ENCODE results near the gene DKC1.

The DKC1 gene

GRCh38 chrX:154805696-154806091 lies 43.0 kb downstream of the DKC1 start:
- Histone ChIP-seq H3K79me2 (ENCODE audit: control insufficient read depth, insufficient read depth, low read length, poor library complexity) (peaks cover 3% of the 10 kb centered on the region), H4K8ac (ENCODE audit: low read depth, low read length) (peak overlapping the region; percentile 29), H3K4me2 (ENCODE audit: low read length) (peak overlapping the region; percentile 86), H2BK12ac (ENCODE audit: low read length) (peak overlapping the region; percentile 89), H3K36me3 (ENCODE audit: control insufficient read depth in 1 of 2, insufficient read depth in 2 of 2, low read length in 2 of 2) (no peaks in the 10 kb centered on the region), H2BK5ac (ENCODE audit: low read depth, low read length, poor library complexity) (peak overlapping the region; percentile 64), H3K79me1 (ENCODE audit: low read length) (peaks cover 8% of the 10 kb centered on the region), H4K91ac (ENCODE audit: low read depth, low read length) (peak overlapping the region; percentile 65), H2BK120ac (ENCODE audit: insufficient read depth, low read length, poor library complexity) (no peak overlapping the region), H3K4me1 (ENCODE audit: control insufficient read depth in 1 of 2, insufficient read depth in 2 of 2, low read length in 2 of 2) (peaks cover 2 to 3% of the 10 kb centered on the region in 2 experiments), H3K14ac (ENCODE audit: low read length) (peak overlapping the region; percentile 70), H3K4ac (ENCODE audit: low read depth, low read length) (no peak overlapping the region), H2AFZ (ENCODE audit: insufficient read depth, low read length, poor library complexity) (peak overlapping the region; percentile 71), H2AK5ac (ENCODE audit: low read length) (no peak overlapping the region), H3K23ac (ENCODE audit: low read length) (no peak overlapping the region), H3K4me3 (ENCODE audit: low read depth, low read length) (peak overlapping the region; percentile 66), H3K18ac (ENCODE audit: low read length) (no peak overlapping the region), H3K9me3 (ENCODE audit: insufficient read depth, low read depth, low read length) (no peaks in the 10 kb centered on the region), H3K27me3 (ENCODE audit: insufficient read depth, low read length) (no peaks in the 10 kb centered on the region), H3K27ac (ENCODE audit: low read depth, low read length) (peak overlapping the region; percentile 69), H3K9ac (ENCODE audit: low read length) (no peak overlapping the region), H4K12ac (ENCODE audit: low read depth, low read length) (peak overlapping the region; percentile 18)
- DNase-seq = peak; percentile 76 to 84
- WGBS (ENCODE audit: extremely low coverage, insufficient coverage, insufficient read length) = no CpG with 5 or more reads among the region's 13 CpGs

GRCh38 chrX:154806837-154807501 lies 44.3 kb downstream of the DKC1 start:
- Histone ChIP-seq H3K4me3 (ENCODE audit: low read depth, low read length) (no peak overlapping the region), H3K18ac (ENCODE audit: low read length) (no peak overlapping the region), H2AK5ac (ENCODE audit: low read length) (no peak overlapping the region), H2BK120ac (ENCODE audit: insufficient read depth, low read length, poor library complexity) (no peak overlapping the region), H4K12ac (ENCODE audit: low read depth, low read length) (no peak overlapping the region), H3K79me2 (ENCODE audit: control insufficient read depth, insufficient read depth, low read length, poor library complexity) (peaks cover 3% of the 10 kb centered on the region), H3K4me1 (ENCODE audit: control insufficient read depth in 1 of 2, insufficient read depth in 2 of 2, low read length in 2 of 2) (peaks cover under 1 to 3% of the 10 kb centered on the region in 2 experiments), H4K8ac (ENCODE audit: low read depth, low read length) (no peak overlapping the region), H3K27me3 (ENCODE audit: insufficient read depth, low read length) (no peaks in the 10 kb centered on the region), H3K9ac (ENCODE audit: low read length) (no peak overlapping the region), H3K14ac (ENCODE audit: low read length) (no peak overlapping the region), H2AFZ (ENCODE audit: insufficient read depth, low read length, poor library complexity) (no peak overlapping the region), H3K36me3 (ENCODE audit: control insufficient read depth in 1 of 2, insufficient read depth in 2 of 2, low read length in 2 of 2) (no peaks in the 10 kb centered on the region), H3K79me1 (ENCODE audit: low read length) (peaks cover 8% of the 10 kb centered on the region), H2BK5ac (ENCODE audit: low read depth, low read length, poor library complexity) (no peak overlapping the region), H3K9me3 (ENCODE audit: insufficient read depth, low read depth, low read length) (no peaks in the 10 kb centered on the region), H3K4me2 (ENCODE audit: low read length) (no peak overlapping the region), H4K91ac (ENCODE audit: low read depth, low read length) (no peak overlapping the region), H2BK12ac (ENCODE audit: low read length) (no peak overlapping the region), H3K27ac (ENCODE audit: low read depth, low read length) (no peak overlapping the region), H3K23ac (ENCODE audit: low read length) (no peak overlapping the region), H3K4ac (ENCODE audit: low read depth, low read length) (no peak overlapping the region)
- WGBS (ENCODE audit: extremely low coverage, insufficient coverage, insufficient read length) = no CpG with 5 or more reads among the region's 5 CpGs
- no peak for DNase-seq

GRCh38 chrX:154809939-154810665 lies 47.4 kb downstream of the DKC1 start:
- Histone ChIP-seq H3K27me3 (ENCODE audit: insufficient read depth, low read length) (no peaks in the 10 kb centered on the region), H3K23ac (ENCODE audit: low read length) (no peak overlapping the region), H2BK120ac (ENCODE audit: insufficient read depth, low read length, poor library complexity) (no peak overlapping the region), H3K79me1 (ENCODE audit: low read length) (peaks cover under 1% of the 10 kb centered on the region), H3K4me2 (ENCODE audit: low read length) (no peak overlapping the region), H4K91ac (ENCODE audit: low read depth, low read length) (no peak overlapping the region), H2BK5ac (ENCODE audit: low read depth, low read length, poor library complexity) (no peak overlapping the region), H2BK12ac (ENCODE audit: low read length) (no peak overlapping the region), H3K27ac (ENCODE audit: low read depth, low read length) (no peak overlapping the region), H4K12ac (ENCODE audit: low read depth, low read length) (no peak overlapping the region), H3K9me3 (ENCODE audit: insufficient read depth, low read depth, low read length) (no peaks in the 10 kb centered on the region), H3K9ac (ENCODE audit: low read length) (no peak overlapping the region), H2AK5ac (ENCODE audit: low read length) (no peak overlapping the region), H3K14ac (ENCODE audit: low read length) (no peak overlapping the region), H4K8ac (ENCODE audit: low read depth, low read length) (no peak overlapping the region), H3K18ac (ENCODE audit: low read length) (no peak overlapping the region), H3K4me3 (ENCODE audit: low read depth, low read length) (no peak overlapping the region), H3K4me1 (ENCODE audit: control insufficient read depth in 1 of 2, insufficient read depth in 2 of 2, low read length in 2 of 2) (no peaks in the 10 kb centered on the region), H2AFZ (ENCODE audit: insufficient read depth, low read length, poor library complexity) (no peak overlapping the region), H3K79me2 (ENCODE audit: control insufficient read depth, insufficient read depth, low read length, poor library complexity) (peaks cover under 1% of the 10 kb centered on the region), H3K4ac (ENCODE audit: low read depth, low read length) (no peak overlapping the region), H3K36me3 (ENCODE audit: control insufficient read depth in 1 of 2, insufficient read depth in 2 of 2, low read length in 2 of 2) (no peaks in the 10 kb centered on the region)
- no peak for DNase-seq
- no CpG with 5 or more reads among the region's 1 CpG for WGBS (ENCODE audit: extremely low coverage, insufficient coverage, insufficient read length)

- Histone ChIP-seq H3K79me2 (ENCODE audit: control insufficient read depth, insufficient read depth, low read length, poor library complexity) (no peaks in the 10 kb centered on the region), H4K12ac (ENCODE audit: low read depth, low read length) (no peak overlapping the region), H3K4ac (ENCODE audit: low read depth, low read length) (no peak overlapping the region), H3K27ac (ENCODE audit: low read depth, low read length) (no peak overlapping the region), H2BK12ac (ENCODE audit: low read length) (no peak overlapping the region), H3K23ac (ENCODE audit: low read length) (no peak overlapping the region), H4K91ac (ENCODE audit: low read depth, low read length) (no peak overlapping the region), H3K18ac (ENCODE audit: low read length) (no peak overlapping the region), H3K27me3 (ENCODE audit: insufficient read depth, low read length) (no peaks in the 10 kb centered on the region), H2BK5ac (ENCODE audit: low read depth, low read length, poor library complexity) (no peak overlapping the region), H3K9me3 (ENCODE audit: insufficient read depth, low read depth, low read length) (no peaks in the 10 kb centered on the region), H3K4me2 (ENCODE audit: low read length) (no peak overlapping the region), H3K14ac (ENCODE audit: low read length) (no peak overlapping the region), H3K4me1 (ENCODE audit: control insufficient read depth in 1 of 2, insufficient read depth in 2 of 2, low read length in 2 of 2) (no peaks in the 10 kb centered on the region), H3K36me3 (ENCODE audit: control insufficient read depth in 1 of 2, insufficient read depth in 2 of 2, low read length in 2 of 2) (no peaks in the 10 kb centered on the region), H2AFZ (ENCODE audit: insufficient read depth, low read length, poor library complexity) (no peak overlapping the region), H3K4me3 (ENCODE audit: low read depth, low read length) (no peak overlapping the region), H2BK120ac (ENCODE audit: insufficient read depth, low read length, poor library complexity) (no peak overlapping the region), H2AK5ac (ENCODE audit: low read length) (no peak overlapping the region), H4K8ac (ENCODE audit: low read depth, low read length) (no peak overlapping the region), H3K9ac (ENCODE audit: low read length) (no peak overlapping the region), H3K79me1 (ENCODE audit: low read length) (no peaks in the 10 kb centered on the region)
- WGBS (ENCODE audit: extremely low coverage, insufficient coverage, insufficient read length) = no CpG with 5 or more reads among the region's 2 CpGs
- DNase-seq = no peak
Measured at GRCh38 chrX:154812341-154813101, 49.9 kb downstream of the DKC1 start.
